ENCODE results near the gene TPM2.

The TPM2 gene

GRCh38 chr9:35708146-35708545 lies 18.4 kb upstream of the TPM2 start:
- Histone ChIP-seq H3K27ac (ENCODE audit: low read depth, low read length) (no peak overlapping the region), H3K4me3 (ENCODE audit: low read depth in 1 of 2, low read length in 2 of 2) (no peak overlapping the region), H3K36me3 (ENCODE audit: control insufficient read depth in 1 of 2, insufficient read depth in 2 of 2, low read length in 2 of 2) (peaks cover 80 to 96% of the 10 kb centered on the region in 2 donors), H3K4me1 (ENCODE audit: control insufficient read depth in 1 of 2, insufficient read depth in 2 of 2, low read length in 2 of 2) (no peaks in the 10 kb centered on the region), H3K9me3 (ENCODE audit: control insufficient read depth in 1 of 2, low read length in 2 of 2) (no peaks in the 10 kb centered on the region), H3K27me3 (ENCODE audit: control insufficient read depth in 1 of 2, insufficient read depth in 2 of 2, low read length in 2 of 2) (no peaks in the 10 kb centered on the region), H3K9ac (ENCODE audit: low read depth in 1 of 2, low read length in 2 of 2) (no peak overlapping the region)

- H3K9me3 ChIP-seq (ENCODE audit: control insufficient read depth in 1 of 2, low read length in 2 of 2) = no peaks in the 10 kb centered on the region
- H3K4me1 ChIP-seq (ENCODE audit: control insufficient read depth in 1 of 2, insufficient read depth in 2 of 2, low read length in 2 of 2) = no peaks in the 10 kb centered on the region
- H3K27ac ChIP-seq (ENCODE audit: low read depth, low read length) = no peak overlapping the region
- H3K4me3 ChIP-seq (ENCODE audit: low read depth in 1 of 2, low read length in 2 of 2) = no peak overlapping the region
- peaks cover 79 to 96% of the 10 kb centered on the region in 2 donors for H3K36me3 ChIP-seq (ENCODE audit: control insufficient read depth in 1 of 2, insufficient read depth in 2 of 2, low read length in 2 of 2)
- H3K27me3 ChIP-seq (ENCODE audit: control insufficient read depth in 1 of 2, insufficient read depth in 2 of 2, low read length in 2 of 2) = no peaks in the 10 kb centered on the region
- H3K9ac ChIP-seq (ENCODE audit: low read depth in 1 of 2, low read length in 2 of 2) = no peak overlapping the region
Measured at GRCh38 chr9:35706951-35707350, 17.2 kb upstream of the TPM2 start.

GRCh38 chr9:35705836-35706430 lies 16.2 kb upstream of the TPM2 start:
- Histone ChIP-seq H3K4me3 (ENCODE audit: low read depth in 1 of 2, low read length in 2 of 2) (no peak overlapping the region), H3K9ac (ENCODE audit: low read depth in 1 of 2, low read length in 2 of 2) (no peak overlapping the region), H3K27me3 (ENCODE audit: control insufficient read depth in 1 of 2, insufficient read depth in 2 of 2, low read length in 2 of 2) (no peaks in the 10 kb centered on the region), H3K36me3 (ENCODE audit: control insufficient read depth in 1 of 2, insufficient read depth in 2 of 2, low read length in 2 of 2) (peaks cover 77 to 96% of the 10 kb centered on the region in 2 donors), H3K27ac (ENCODE audit: low read depth, low read length) (no peak overlapping the region), H3K9me3 (ENCODE audit: control insufficient read depth in 1 of 2, low read length in 2 of 2) (no peaks in the 10 kb centered on the region), H3K4me1 (ENCODE audit: control insufficient read depth in 1 of 2, insufficient read depth in 2 of 2, low read length in 2 of 2) (no peaks in the 10 kb centered on the region)

- Histone ChIP-seq H3K4me1 (ENCODE audit: control insufficient read depth in 1 of 2, insufficient read depth in 2 of 2, low read length in 2 of 2) (no peaks in the 10 kb centered on the region), H3K36me3 (ENCODE audit: control insufficient read depth in 1 of 2, insufficient read depth in 2 of 2, low read length in 2 of 2) (peaks cover 77 to 96% of the 10 kb centered on the region in 2 donors), H3K27ac (ENCODE audit: low read depth, low read length) (no peak overlapping the region)
Measured at GRCh38 chr9:35705372-35705771, 15.6 kb upstream of the TPM2 start.

GRCh38 chr9:35703906-35704672 lies 14.4 kb upstream of the TPM2 start:
- H3K9ac ChIP-seq (ENCODE audit: low read depth in 1 of 2, low read length in 2 of 2) = no peak overlapping the region
- H3K4me1 ChIP-seq (ENCODE audit: control insufficient read depth in 1 of 2, insufficient read depth in 2 of 2, low read length in 2 of 2) = no peaks in the 10 kb centered on the region
- H3K27ac ChIP-seq (ENCODE audit: low read depth, low read length) = no peak overlapping the region
- peaks cover 87 to 100% of the 10 kb centered on the region in 2 donors for H3K36me3 ChIP-seq (ENCODE audit: control insufficient read depth in 1 of 2, insufficient read depth in 2 of 2, low read length in 2 of 2)
- no peaks in the 10 kb centered on the region for H3K27me3 ChIP-seq (ENCODE audit: control insufficient read depth in 1 of 2, insufficient read depth in 2 of 2, low read length in 2 of 2)
- no peak overlapping the region for H3K4me3 ChIP-seq (ENCODE audit: low read depth in 1 of 2, low read length in 2 of 2)
- H3K9me3 ChIP-seq (ENCODE audit: control insufficient read depth in 1 of 2, low read length in 2 of 2) = no peaks in the 10 kb centered on the region

More at GRCh38 chr9:35705372-35705771, 15.6 kb upstream of the TPM2 start:
- Histone ChIP-seq H3K9me3 (ENCODE audit: control insufficient read depth in 1 of 2, low read length in 2 of 2) (no peaks in the 10 kb centered on the region), H3K27me3 (ENCODE audit: control insufficient read depth in 1 of 2, insufficient read depth in 2 of 2, low read length in 2 of 2) (no peaks in the 10 kb centered on the region), H3K9ac (ENCODE audit: low read depth in 1 of 2, low read length in 2 of 2) (no peak overlapping the region), H3K4me3 (ENCODE audit: low read depth in 1 of 2, low read length in 2 of 2) (no peak overlapping the region)

GRCh38 chr9:35702696-35703095 lies 13.0 kb upstream of the TPM2 start:
- no peak overlapping the region for H3K27ac ChIP-seq (ENCODE audit: low read depth, low read length)
- no peak overlapping the region for H3K4me3 ChIP-seq (ENCODE audit: low read depth in 1 of 2, low read length in 2 of 2)
- H3K9me3 ChIP-seq (ENCODE audit: control insufficient read depth in 1 of 2, low read length in 2 of 2) = no peaks in the 10 kb centered on the region
- no peaks in the 10 kb centered on the region for H3K27me3 ChIP-seq (ENCODE audit: control insufficient read depth in 1 of 2, insufficient read depth in 2 of 2, low read length in 2 of 2)
- H3K4me1 ChIP-seq (ENCODE audit: control insufficient read depth in 1 of 2, insufficient read depth in 2 of 2, low read length in 2 of 2) = no peaks in the 10 kb centered on the region
- no peak overlapping the region for H3K9ac ChIP-seq (ENCODE audit: low read depth in 1 of 2, low read length in 2 of 2)
- H3K36me3 ChIP-seq (ENCODE audit: control insufficient read depth in 1 of 2, insufficient read depth in 2 of 2, low read length in 2 of 2) = peaks cover 93 to 100% of the 10 kb centered on the region in 2 donors

GRCh38 chr9:35700942-35701341 lies 11.2 kb upstream of the TPM2 start:
- H3K4me3 ChIP-seq (ENCODE audit: low read depth in 1 of 2, low read length in 2 of 2) = no peak overlapping the region

GRCh38 chr9:35700031-35700430 lies 10.3 kb upstream of the TPM2 start:
- no peak overlapping the region for H3K27ac ChIP-seq (ENCODE audit: low read depth, low read length)

More at GRCh38 chr9:35700942-35701341, 11.2 kb upstream of the TPM2 start:
- H3K9me3 ChIP-seq (ENCODE audit: control insufficient read depth in 1 of 2, low read length in 2 of 2) = no peaks in the 10 kb centered on the region
- peaks cover 8 to 11% of the 10 kb centered on the region in 2 donors for H3K4me1 ChIP-seq (ENCODE audit: control insufficient read depth in 1 of 2, insufficient read depth in 2 of 2, low read length in 2 of 2)
- H3K27ac ChIP-seq (ENCODE audit: low read depth, low read length) = no peak overlapping the region
- H3K9ac ChIP-seq (ENCODE audit: low read depth in 1 of 2, low read length in 2 of 2) = no peak overlapping the region
- peaks cover 87 to 99% of the 10 kb centered on the region in 2 donors for H3K36me3 ChIP-seq (ENCODE audit: control insufficient read depth in 1 of 2, insufficient read depth in 2 of 2, low read length in 2 of 2)
- H3K27me3 ChIP-seq (ENCODE audit: control insufficient read depth in 1 of 2, insufficient read depth in 2 of 2, low read length in 2 of 2) = no peaks in the 10 kb centered on the region

GRCh38 chr9:35698231-35698630 lies 8.5 kb upstream of the TPM2 start:
- Histone ChIP-seq H3K36me3 (ENCODE audit: control insufficient read depth in 1 of 2, insufficient read depth in 2 of 2, low read length in 2 of 2) (peaks cover 61 to 72% of the 10 kb centered on the region in 2 donors), H3K4me3 (ENCODE audit: low read depth in 1 of 2, low read length in 2 of 2) (no peak overlapping the region), H3K9me3 (ENCODE audit: control insufficient read depth in 1 of 2, low read length in 2 of 2) (no peaks in the 10 kb centered on the region), H3K27me3 (ENCODE audit: control insufficient read depth in 1 of 2, insufficient read depth in 2 of 2, low read length in 2 of 2) (no peaks in the 10 kb centered on the region), H3K9ac (ENCODE audit: low read depth in 1 of 2, low read length in 2 of 2) (no peak overlapping the region), H3K4me1 (ENCODE audit: control insufficient read depth in 1 of 2, insufficient read depth in 2 of 2, low read length in 2 of 2) (peaks cover 12 to 16% of the 10 kb centered on the region in 2 donors), H3K27ac (ENCODE audit: low read depth, low read length) (no peak overlapping the region)

More at GRCh38 chr9:35700031-35700430, 10.3 kb upstream of the TPM2 start:
- H3K27me3 ChIP-seq (ENCODE audit: control insufficient read depth in 1 of 2, insufficient read depth in 2 of 2, low read length in 2 of 2) = no peaks in the 10 kb centered on the region
- H3K36me3 ChIP-seq (ENCODE audit: control insufficient read depth in 1 of 2, insufficient read depth in 2 of 2, low read length in 2 of 2) = peaks cover 79 to 90% of the 10 kb centered on the region in 2 donors
- H3K4me1 ChIP-seq (ENCODE audit: control insufficient read depth in 1 of 2, insufficient read depth in 2 of 2, low read length in 2 of 2) = peaks cover 12 to 16% of the 10 kb centered on the region in 2 donors
- no peak overlapping the region for H3K9ac ChIP-seq (ENCODE audit: low read depth in 1 of 2, low read length in 2 of 2)
- H3K9me3 ChIP-seq (ENCODE audit: control insufficient read depth in 1 of 2, low read length in 2 of 2) = no peaks in the 10 kb centered on the region
- H3K4me3 ChIP-seq (ENCODE audit: low read depth in 1 of 2, low read length in 2 of 2) = no peak overlapping the region

GRCh38 chr9:35697486-35697885 lies 7.8 kb upstream of the TPM2 start:
- no peak overlapping the region for H3K4me3 ChIP-seq (ENCODE audit: low read depth in 1 of 2, low read length in 2 of 2)
- no peak overlapping the region for H3K27ac ChIP-seq (ENCODE audit: low read depth, low read length)
- H3K27me3 ChIP-seq (ENCODE audit: control insufficient read depth in 1 of 2, insufficient read depth in 2 of 2, low read length in 2 of 2) = no peaks in the 10 kb centered on the region
- H3K4me1 ChIP-seq (ENCODE audit: control insufficient read depth in 1 of 2, insufficient read depth in 2 of 2, low read length in 2 of 2) = peaks cover 12 to 16% of the 10 kb centered on the region in 2 donors
- peaks cover 55 to 65% of the 10 kb centered on the region in 2 donors for H3K36me3 ChIP-seq (ENCODE audit: control insufficient read depth in 1 of 2, insufficient read depth in 2 of 2, low read length in 2 of 2)
- no peaks in the 10 kb centered on the region for H3K9me3 ChIP-seq (ENCODE audit: control insufficient read depth in 1 of 2, low read length in 2 of 2)
- H3K9ac ChIP-seq (ENCODE audit: low read depth in 1 of 2, low read length in 2 of 2) = no peak overlapping the region

Data from duodenal mucosa (tissue), 2 donors.